ENCODE data around the gene ST3GAL6.

ST3GAL6 gene

GRCh38 chr3:98788651-98789050 lies 25.5 kb downstream of the ST3GAL6 start:
- H3K27ac ChIP-seq (replicated peaks), result no peak overlapping the region
- no peak overlapping the region for H3K4me3 ChIP-seq (replicated peaks; ENCODE audit: insufficient read depth, low read length)
- TF ChIP-seq GABPA (IDR thresholded peaks at IDR 0.05; ENCODE audit: low read depth), result no peak
- TF ChIP-seq POLR2AphosphoS5 (IDR thresholded peaks at IDR 0.05; ENCODE audit: low read depth), result no peak
- TF ChIP-seq CTCF (IDR thresholded peaks at IDR 0.05; ENCODE audit: insufficient read depth, low read length), result no peak
- no peak for TF ChIP-seq SPI1 (IDR thresholded peaks at IDR 0.05; ENCODE audit: borderline replicate concordance, low read depth)
- TF ChIP-seq REST (IDR thresholded peaks at IDR 0.05; ENCODE audit: insufficient replicate concordance, low read depth), result no peak
- no peak for DNase-seq (ENCODE audit: low read depth in 1 of 2, low spot score in 1 of 2)
- no peaks in the 10 kb centered on the region for H3K27me3 ChIP-seq (ENCODE audit: insufficient read depth, poor library complexity, severe bottlenecking)

GRCh38 chr3:98791341-98792325 lies 28.5 kb downstream of the ST3GAL6 start:
- Histone ChIP-seq H3K27ac (replicated peaks) (no peak overlapping the region), H3K27me3 (ENCODE audit: insufficient read depth, poor library complexity, severe bottlenecking) (no peaks in the 10 kb centered on the region), H3K4me3 (replicated peaks; ENCODE audit: insufficient read depth, low read length) (no peak overlapping the region)
- no peak for DNase-seq (ENCODE audit: low read depth in 1 of 2, low spot score in 1 of 2)
- TF ChIP-seq SPI1 (IDR thresholded peaks at IDR 0.05; ENCODE audit: borderline replicate concordance, low read depth) (no peak), POLR2AphosphoS5 (IDR thresholded peaks at IDR 0.05; ENCODE audit: low read depth) (no peak), REST (IDR thresholded peaks at IDR 0.05; ENCODE audit: insufficient replicate concordance, low read depth) (no peak), GABPA (IDR thresholded peaks at IDR 0.05; ENCODE audit: low read depth) (no peak), CTCF (IDR thresholded peaks at IDR 0.05; ENCODE audit: insufficient read depth, low read length) (no peak)

DNA sequence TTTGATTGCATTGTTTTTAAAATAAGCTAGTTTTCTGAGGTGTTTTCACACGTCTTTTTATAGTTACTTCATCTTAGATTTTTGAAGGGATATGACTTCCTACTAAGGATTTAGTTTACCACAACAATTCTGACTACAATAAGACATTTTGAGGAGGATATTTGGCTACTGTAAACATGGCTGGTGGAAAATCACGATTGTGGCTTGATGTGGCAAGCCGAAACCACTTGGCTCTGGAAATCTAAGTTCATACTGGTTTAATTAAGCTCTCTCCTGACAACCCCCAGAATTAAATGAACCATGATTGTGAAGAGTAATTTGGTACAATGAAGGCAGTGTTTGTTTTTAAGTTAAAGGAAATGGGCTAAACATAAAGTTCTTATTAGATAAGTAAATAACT lies 30.8 kb downstream of the ST3GAL6 start:
- DNase-seq (ENCODE audit: low read depth in 1 of 2, low spot score in 1 of 2), result no peak
- TF ChIP-seq CTCF (IDR thresholded peaks at IDR 0.05; ENCODE audit: insufficient read depth, low read length) (no peak), POLR2AphosphoS5 (IDR thresholded peaks at IDR 0.05; ENCODE audit: low read depth) (no peak)
- Histone ChIP-seq H3K4me3 (replicated peaks; ENCODE audit: insufficient read depth, low read length) (no peak overlapping the region), H3K27me3 (ENCODE audit: insufficient read depth, poor library complexity, severe bottlenecking) (no peaks in the 10 kb centered on the region), H3K27ac (replicated peaks) (no peak overlapping the region)

All from HL-60 (cell line).